ENCODE results near the gene MYO9A.

GRCh38 chr15:72034859-72035650 lies 82.9 kb downstream of the MYO9A start:
- no peak for TF ChIP-seq CTCF (IDR thresholded peaks at IDR 0.05; ENCODE audit: insufficient read depth, low read length)
- no peak for TF ChIP-seq POLR2AphosphoS5 (IDR thresholded peaks at IDR 0.05; ENCODE audit: low read depth)
- TF ChIP-seq GABPA (IDR thresholded peaks at IDR 0.05; ENCODE audit: low read depth) = no peak
- no peak for TF ChIP-seq REST (IDR thresholded peaks at IDR 0.05; ENCODE audit: insufficient replicate concordance, low read depth)
